BJ (cell line): ENCODE measurements around the gene PRRC2A. TPM values are rescaled to one million over a fixed set of nuclear protein-coding genes. Genes with fewer than 3 reads are reported as not detected.

Experiments used
- CTCF ChIA-PET: fragments of 350-600 bp; formaldehyde crosslinking; extraction: SDS; loops from one replicate; lab custom pipeline; 2021; ENCODE audit warnings: antibody characterized with exemption, inconsistent platforms; lab: Yijun Ruan, JAX
- POLR2A ChIA-PET: fragments of 300-600 bp; sonication (Branson Sonifier 250); formaldehyde crosslinking; extraction: SDS; loops from one replicate; lab custom pipeline; 2021; ENCODE audit warnings: antibody characterized with exemption; lab: Charles Lee
- DNase-seq: peaks from one replicate; pipeline ENCODE4 v3.0.0-alpha.2; 2011; ENCODE audit warnings: low read depth
- H3K27me3 ChIP-seq: 2 replicates; pipeline ENCODE4 v1.6.0; 2011; ENCODE audit warnings: low read length; ENCODE audit not compliant: control insufficient read depth, insufficient read depth
- H3K36me3 ChIP-seq: 2 replicates; pipeline ENCODE4 v1.5.1; 2011; ENCODE audit warnings: low read length; ENCODE audit not compliant: control insufficient read depth, insufficient read depth
- H3K4me3 ChIP-seq: 2 replicates; pipeline ENCODE4 v1.5.1; 2011; ENCODE audit warnings: low read depth, mild to moderate bottlenecking, control low read depth, low read length
- CTCF ChIP-seq: IDR thresholded peaks from 2 replicates; pipeline ENCODE4 v1.5.1; 2011; ENCODE audit warnings: low read depth, mild to moderate bottlenecking, control low read depth, inconsistent platforms, low read length, moderate library complexity; ENCODE audit not compliant: insufficient read depth
- polyA plus RNA-seq: library from polyadenylated mRNA; depleted of rRNA; stranded (reverse); fragments of >200 nt; gene quantifications from 2 replicates; pipeline ENCODE4 v1.2.3, GENCODE V29; 2011

Gene PRRC2A
- polyA plus RNA-seq, 1 experiment = 47.3 TPM

- Histone ChIP-seq H3K4me3 (no peak overlapping the region), H3K27me3 (peaks cover 1% of the 10 kb centered on the region), H3K36me3 (no peaks in the 10 kb centered on the region)
- ChIA-PET CTCF (interaction anchor here (0.9 to 5.3 kb wide), 6 partner anchors 9 to 29 kb away, joined by 3 to 35 read pairs (median 4); partner anchors contain the start of gene NFKBIL1), POLR2A (interaction anchor here (0.6 kb wide), 1 partner anchor 19 kb away, joined by 3 read pairs; no protein-coding TSS in a partner anchor)
- TF ChIP-seq CTCF = no peak
- DNase-seq = no peak
These were observed 46.1 kb upstream of the PRRC2A start for GRCh38 chr6:31574106-31575061.

- Histone ChIP-seq H3K27me3 (no peaks in the 10 kb centered on the region; the same call in 1 of the 2 replicates), H3K4me3 (no peak within 1 kb of the TSS), H3K36me3 (no peaks in the 10 kb centered on the region)
- ChIA-PET POLR2A (no interaction called here), CTCF (interaction anchor here (1.1 to 5.3 kb wide), 4 partner anchors 8 to 26 kb away, joined by 3 to 35 read pairs (median 10); partner anchors contain the start of gene NFKBIL1)
- no peak for TF ChIP-seq CTCF
- no peak for DNase-seq
These were observed 45.1 kb upstream of the PRRC2A start, which contains the start of gene TNF for GRCh38 chr6:31575335-31575901. TSS of gene TNF (plus strand) at chr6:31575565. CDS start at chr6:31575742, 177 bp downstream.

GRCh38 chr6:31575952-31576685 is 44.4 kb upstream of the PRRC2A start:
- TF ChIP-seq CTCF = no peak

GRCh38 chr6:31576897-31577578 is 43.5 kb upstream of the PRRC2A start:
- ChIA-PET CTCF (interaction anchor here (1.1 to 15.5 kb wide), 6 partner anchors 9 to 83 kb away, joined by 3 to 156 read pairs (median 4); partner anchors contain the start of genes ATP6V1G2 and NFKBIL1), POLR2A (no interaction called here)
- Histone ChIP-seq H3K36me3 (no peaks in the 10 kb centered on the region), H3K27me3 (no peaks in the 10 kb centered on the region; the same call in 1 of the 2 replicates), H3K4me3 (no peak overlapping the region)
- no peak for TF ChIP-seq CTCF
- no peak for DNase-seq

More at GRCh38 chr6:31575952-31576685, 44.4 kb upstream of the PRRC2A start:
- DNase-seq = no peak
- POLR2A ChIA-PET = no interaction called here
- CTCF ChIA-PET = interaction anchor here (1.1 to 15.5 kb wide), 4 partner anchors 8 to 28 kb away, joined by 3 to 156 read pairs (median 20); partner anchors contain the start of genes ATP6V1G2 and NFKBIL1
- Histone ChIP-seq H3K36me3 (no peaks in the 10 kb centered on the region), H3K27me3 (no peaks in the 10 kb centered on the region; the same call in 1 of the 2 replicates), H3K4me3 (no peak overlapping the region)
